GM12878 (cell line): ENCODE data around the gene HMGXB4. TPM values are rescaled to one million over a fixed set of nuclear protein-coding genes. Genes with fewer than 3 reads are reported as not detected.

ENCODE experiments used
- BMI1 ChIP-seq: fragments of 450-650 bp; IDR thresholded peaks from 2 replicates; pipeline ENCODE4 v1.6.1; 2016; ENCODE audit warnings: mild to moderate bottlenecking, moderate library complexity, borderline replicate concordance
- CHD1 ChIP-seq: IDR thresholded peaks from 2 replicates; pipeline ENCODE4 v1.6.1; 2012; ENCODE audit warnings: low read depth, low read length, improper control_type of control experiment
- EED ChIP-seq: sonication (generic); IDR thresholded peaks from 2 replicates; pipeline ENCODE4 v1.6.1; 2016; ENCODE audit warnings: antibody characterized with exemption, low read depth
- FOXK2 ChIP-seq: fragments of 450-650 bp; IDR thresholded peaks from 2 replicates; pipeline ENCODE4 v1.6.1; 2017; ENCODE audit warnings: mild to moderate bottlenecking, moderate library complexity
- IKZF1 ChIP-seq: fragments of 450-650 bp; conservative IDR thresholded peaks from 2 replicates; pipeline ENCODE4 v1.6.1; 2017; ENCODE audit warnings: antibody characterized with exemption, mild to moderate bottlenecking
- JUNB ChIP-seq: IDR thresholded peaks from 2 replicates; pipeline ENCODE4 v1.6.1; 2016; ENCODE audit warnings: antibody characterized with exemption, mild to moderate bottlenecking
- LARP7 ChIP-seq: fragments of 450-650 bp; IDR thresholded peaks from 2 replicates; pipeline ENCODE4 v1.6.1; 2017; ENCODE audit warnings: mild to moderate bottlenecking
- MTA3 ChIP-seq: IDR thresholded peaks from 2 replicates; pipeline ENCODE4 v1.6.1; 2012; ENCODE audit warnings: low read length, inconsistent platforms, borderline replicate concordance
- MYC ChIP-seq: IDR thresholded peaks from 2 replicates; pipeline ENCODE4 v1.6.1; 2011; ENCODE audit warnings: mild to moderate bottlenecking, low read length, moderate library complexity, inconsistent platforms; ENCODE audit not compliant: insufficient read depth, insufficient replicate concordance, insufficient read length, severe bottlenecking
- NFIC ChIP-seq: IDR thresholded peaks from 2 replicates; pipeline ENCODE4 v1.6.1; 2012; ENCODE audit warnings: low read depth, mild to moderate bottlenecking, inconsistent platforms, low read length, moderate library complexity
- NRF1 ChIP-seq: conservative IDR thresholded peaks from 2 replicates; pipeline ENCODE4 v1.6.1; 2011; ENCODE audit warnings: mild to moderate bottlenecking, low read depth, low read length, improper control_type of control experiment
- POLR2A ChIP-seq: IDR thresholded peaks from 2 replicates; pipeline ENCODE4 v1.6.1; 2011; ENCODE audit warnings: low read depth, mild to moderate bottlenecking, low read length
- RUNX3 ChIP-seq: IDR thresholded peaks from 2 replicates; pipeline ENCODE4 v1.6.1; 2012; ENCODE audit warnings: low read length, inconsistent platforms
- SUZ12 ChIP-seq: fragments of 200-600 bp; sonication (generic); IDR thresholded peaks from one replicate; pipeline ENCODE4 v1.6.1; 2018; ENCODE audit warnings: antibody characterized with exemption, mild to moderate bottlenecking; ENCODE audit not compliant: unreplicated experiment
- WRNIP1 ChIP-seq: IDR thresholded peaks from 2 replicates; pipeline ENCODE4 v1.6.1; 2011; ENCODE audit warnings: low read depth, low read length, improper control_type of control experiment, borderline replicate concordance
- YBX1 ChIP-seq: fragments of 450-650 bp; IDR thresholded peaks from 2 replicates; pipeline ENCODE4 v1.6.1; 2016; ENCODE audit warnings: antibody characterized with exemption
- ZNF24 ChIP-seq: fragments of 450-650 bp; IDR thresholded peaks from 2 replicates; pipeline ENCODE4 v1.6.1; 2017; ENCODE audit warnings: antibody characterized with exemption, mild to moderate bottlenecking
- ZNF622 ChIP-seq: fragments of 450-650 bp; IDR thresholded peaks from 2 replicates; pipeline ENCODE4 v1.6.1; 2017; ENCODE audit warnings: mild to moderate bottlenecking, inconsistent platforms
- polyA plus RNA-seq, 11 experiments: library from polyadenylated mRNA; depleted of rRNA in 4 of 11; unstranded in 6 of 11; stranded (reverse) in 5 of 11; fragments of >200 nt; fragmentation: Nextera tagmentation in 4 of 11; fragmentation: Illumina TruSeq in 1 of 11; extraction: Ambion mirVana in 4 of 11; extraction: Trizol in 1 of 11; gene quantifications; 1 replicate in 1 of 11; 2 replicates in 10 of 11; pipeline versions ENCODE4 v1.2.1 to v1.2.3, GENCODE V29; 2011 to 2016; ENCODE audit warnings: inconsistent platforms in 2 of 11, missing spikeins in 2 of 11, low read depth in 1 of 11
- total RNA-seq, 4 experiments: library from RNA; depleted of rRNA in 3 of 4; stranded (reverse); fragments of >200 nt in 3 of 4; fragmentation: Illumina TruSeq in 1 of 4; extraction: Trizol in 1 of 4; gene quantifications; 2 replicates each; pipeline versions ENCODE4 v1.2.1 to v1.2.3, GENCODE V29; 2013 to 2021
- TF ChIP-seq, protein P1 (sequence below): fragments of 450-650 bp; formaldehyde crosslinking; IDR thresholded peaks from 2 replicates; pipeline ENCODE4 v1.4.0; 2020; ENCODE audit warnings: mild to moderate bottlenecking, moderate library complexity
- TF ChIP-seq, protein P2 (sequence below): IDR thresholded peaks from 2 replicates; pipeline ENCODE4 v1.6.1; 2011; ENCODE audit warnings: mild to moderate bottlenecking, low read depth, low read length, moderate library complexity; ENCODE audit not compliant: insufficient replicate concordance
- TF ChIP-seq, protein P3 (sequence below): IDR thresholded peaks from 2 replicates; pipeline ENCODE4 v1.6.1; 2012; ENCODE audit warnings: low read depth, low read length, improper control_type of control experiment
- TF ChIP-seq, protein P4 (sequence below): fragments of 450-650 bp; IDR thresholded peaks from 2 replicates; pipeline ENCODE4 v1.6.1; 2018; ENCODE audit warnings: borderline replicate concordance, mild to moderate bottlenecking; ENCODE audit not compliant: partially characterized antibody

HMGXB4 gene
- total and polyA plus RNA-seq, 10 of the 15 experiments (the other 5 are each of a cell fraction or from before 2014, with no cell fraction given), result 15.5 to 44.5 (median 24.9) TPM

DNA sequence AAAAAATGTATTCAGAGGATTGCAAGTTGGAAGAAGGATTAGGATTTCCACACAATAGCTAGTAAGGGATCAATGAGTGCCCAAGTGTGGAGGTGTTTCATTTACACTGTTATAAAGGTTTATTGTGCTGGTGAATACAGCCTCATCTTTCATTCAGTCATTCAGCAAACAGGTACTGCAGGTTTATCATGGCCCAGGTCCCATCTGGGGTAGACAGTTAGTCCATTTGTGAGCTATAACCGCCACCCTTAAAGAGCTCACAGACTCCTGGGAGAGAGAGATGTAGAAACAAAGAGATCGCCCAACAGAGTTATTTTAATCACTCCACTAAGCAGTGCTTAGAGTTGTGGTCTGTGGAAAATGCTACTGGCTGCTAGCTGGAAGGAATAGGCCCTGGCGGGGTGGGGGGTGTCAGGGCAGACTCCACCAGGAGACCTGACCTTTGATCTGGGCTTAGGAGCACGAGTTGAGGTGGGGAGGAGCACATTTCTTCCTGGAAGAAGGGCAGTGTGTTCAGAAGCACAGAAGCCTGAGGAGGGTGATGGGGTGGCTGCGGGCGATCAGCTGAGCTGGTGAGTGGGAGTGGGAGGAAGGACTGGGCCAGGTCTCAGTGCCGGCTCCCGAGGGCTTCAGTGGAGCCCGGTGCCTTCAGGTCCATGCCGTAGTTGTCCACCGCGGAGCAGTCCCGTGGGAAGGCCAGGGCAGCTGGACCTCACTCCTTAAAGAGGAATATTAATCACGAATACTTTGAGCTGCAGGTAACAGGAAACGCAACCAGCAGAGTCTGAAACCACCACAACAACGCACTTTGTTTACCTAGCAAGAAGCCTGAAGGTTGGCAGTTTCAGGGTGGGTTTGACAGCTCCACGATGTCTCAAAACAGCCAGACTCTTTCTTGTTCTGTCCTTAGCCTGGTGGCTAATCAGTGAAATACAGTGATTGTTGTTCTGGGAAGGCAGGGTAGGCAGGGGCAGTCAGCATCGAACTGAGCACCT lies 53.6 kb downstream of the HMGXB4 start (continued):
- TF ChIP-seq MYC (no peak), MTA3 (0 out of 2 replicates have a peak, but pooled peaks have one; percentile 43), YBX1 (no peak), IKZF1 (peak; percentile 68), FOXK2 (0 out of 2 replicates have a peak, but pooled peaks have one; percentile 18), LARP7 (no peak), BMI1 (no peak), RUNX3 (peak; percentile 66), NFIC (no peak), NRF1 (no peak), WRNIP1 (no peak), JUNB (no peak), SUZ12 (no peak), POLR2A (no peak), EED (peak; percentile 49; the same call in 1 of the 2 replicates), ZNF622 (no peak), CHD1 (no peak), ZNF24 (no peak)
- TF ChIP-seq, protein P1, sequence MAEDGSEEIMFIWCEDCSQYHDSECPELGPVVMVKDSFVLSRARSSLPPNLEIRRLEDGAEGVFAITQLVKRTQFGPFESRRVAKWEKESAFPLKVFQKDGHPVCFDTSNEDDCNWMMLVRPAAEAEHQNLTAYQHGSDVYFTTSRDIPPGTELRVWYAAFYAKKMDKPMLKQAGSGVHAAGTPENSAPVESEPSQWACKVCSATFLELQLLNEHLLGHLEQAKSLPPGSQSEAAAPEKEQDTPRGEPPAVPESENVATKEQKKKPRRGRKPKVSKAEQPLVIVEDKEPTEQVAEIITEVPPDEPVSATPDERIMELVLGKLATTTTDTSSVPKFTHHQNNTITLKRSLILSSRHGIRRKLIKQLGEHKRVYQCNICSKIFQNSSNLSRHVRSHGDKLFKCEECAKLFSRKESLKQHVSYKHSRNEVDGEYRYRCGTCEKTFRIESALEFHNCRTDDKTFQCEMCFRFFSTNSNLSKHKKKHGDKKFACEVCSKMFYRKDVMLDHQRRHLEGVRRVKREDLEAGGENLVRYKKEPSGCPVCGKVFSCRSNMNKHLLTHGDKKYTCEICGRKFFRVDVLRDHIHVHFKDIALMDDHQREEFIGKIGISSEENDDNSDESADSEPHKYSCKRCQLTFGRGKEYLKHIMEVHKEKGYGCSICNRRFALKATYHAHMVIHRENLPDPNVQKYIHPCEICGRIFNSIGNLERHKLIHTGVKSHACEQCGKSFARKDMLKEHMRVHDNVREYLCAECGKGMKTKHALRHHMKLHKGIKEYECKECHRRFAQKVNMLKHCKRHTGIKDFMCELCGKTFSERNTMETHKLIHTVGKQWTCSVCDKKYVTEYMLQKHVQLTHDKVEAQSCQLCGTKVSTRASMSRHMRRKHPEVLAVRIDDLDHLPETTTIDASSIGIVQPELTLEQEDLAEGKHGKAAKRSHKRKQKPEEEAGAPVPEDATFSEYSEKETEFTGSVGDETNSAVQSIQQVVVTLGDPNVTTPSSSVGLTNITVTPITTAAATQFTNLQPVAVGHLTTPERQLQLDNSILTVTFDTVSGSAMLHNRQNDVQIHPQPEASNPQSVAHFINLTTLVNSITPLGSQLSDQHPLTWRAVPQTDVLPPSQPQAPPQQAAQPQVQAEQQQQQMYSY (CRISPR knock-in tag), result no peak
- TF ChIP-seq, protein P2, sequence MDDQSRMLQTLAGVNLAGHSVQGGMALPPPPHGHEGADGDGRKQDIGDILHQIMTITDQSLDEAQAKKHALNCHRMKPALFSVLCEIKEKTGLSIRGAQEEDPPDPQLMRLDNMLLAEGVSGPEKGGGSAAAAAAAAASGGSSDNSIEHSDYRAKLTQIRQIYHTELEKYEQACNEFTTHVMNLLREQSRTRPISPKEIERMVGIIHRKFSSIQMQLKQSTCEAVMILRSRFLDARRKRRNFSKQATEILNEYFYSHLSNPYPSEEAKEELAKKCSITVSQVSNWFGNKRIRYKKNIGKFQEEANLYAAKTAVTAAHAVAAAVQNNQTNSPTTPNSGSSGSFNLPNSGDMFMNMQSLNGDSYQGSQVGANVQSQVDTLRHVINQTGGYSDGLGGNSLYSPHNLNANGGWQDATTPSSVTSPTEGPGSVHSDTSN, result no peak
- TF ChIP-seq, protein P3, sequence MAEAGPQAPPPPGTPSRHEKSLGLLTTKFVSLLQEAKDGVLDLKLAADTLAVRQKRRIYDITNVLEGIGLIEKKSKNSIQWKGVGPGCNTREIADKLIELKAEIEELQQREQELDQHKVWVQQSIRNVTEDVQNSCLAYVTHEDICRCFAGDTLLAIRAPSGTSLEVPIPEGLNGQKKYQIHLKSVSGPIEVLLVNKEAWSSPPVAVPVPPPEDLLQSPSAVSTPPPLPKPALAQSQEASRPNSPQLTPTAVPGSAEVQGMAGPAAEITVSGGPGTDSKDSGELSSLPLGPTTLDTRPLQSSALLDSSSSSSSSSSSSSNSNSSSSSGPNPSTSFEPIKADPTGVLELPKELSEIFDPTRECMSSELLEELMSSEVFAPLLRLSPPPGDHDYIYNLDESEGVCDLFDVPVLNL, result no peak
- TF ChIP-seq, protein P4, sequence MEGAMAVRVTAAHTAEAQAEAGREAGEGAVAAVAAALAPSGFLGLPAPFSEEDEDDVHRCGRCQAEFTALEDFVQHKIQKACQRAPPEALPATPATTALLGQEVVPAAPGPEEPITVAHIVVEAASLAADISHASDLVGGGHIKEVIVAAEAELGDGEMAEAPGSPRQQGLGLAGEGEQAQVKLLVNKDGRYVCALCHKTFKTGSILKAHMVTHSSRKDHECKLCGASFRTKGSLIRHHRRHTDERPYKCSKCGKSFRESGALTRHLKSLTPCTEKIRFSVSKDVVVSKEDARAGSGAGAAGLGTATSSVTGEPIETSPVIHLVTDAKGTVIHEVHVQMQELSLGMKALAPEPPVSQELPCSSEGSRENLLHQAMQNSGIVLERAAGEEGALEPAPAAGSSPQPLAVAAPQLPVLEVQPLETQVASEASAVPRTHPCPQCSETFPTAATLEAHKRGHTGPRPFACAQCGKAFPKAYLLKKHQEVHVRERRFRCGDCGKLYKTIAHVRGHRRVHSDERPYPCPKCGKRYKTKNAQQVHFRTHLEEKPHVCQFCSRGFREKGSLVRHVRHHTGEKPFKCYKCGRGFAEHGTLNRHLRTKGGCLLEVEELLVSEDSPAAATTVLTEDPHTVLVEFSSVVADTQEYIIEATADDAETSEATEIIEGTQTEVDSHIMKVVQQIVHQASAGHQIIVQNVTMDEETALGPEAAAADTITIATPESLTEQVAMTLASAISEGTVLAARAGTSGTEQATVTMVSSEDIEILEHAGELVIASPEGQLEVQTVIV, result no peak
